Thymus (tissue), 11 donors: ENCODE measurements around the gene GBP2. TPM values are rescaled to one million over a fixed set of nuclear protein-coding genes. Genes with fewer than 3 reads are reported as not detected.

Experiments used
- DNase-seq, 9 donors: peaks; one replicate each; pipeline ENCODE4 v3.0.0-alpha.2; 2013; ENCODE audit warnings: low spot score in 9 of 9, low read depth in 6 of 9, missing footprints in 1 of 9
- H3K27ac ChIP-seq, 2 donors: one replicate each; pipeline ENCODE4 v1.5.1; 2013; ENCODE audit warnings: control low read depth in 1 of 2, low read depth in 1 of 2, low read length in 1 of 2, mild to moderate bottlenecking in 1 of 2, moderate library complexity in 1 of 2
- H3K27me3 ChIP-seq, 2 donors: one replicate each; pipeline ENCODE4 v1.5.1; 2013; ENCODE audit warnings: low read length in 1 of 2; ENCODE audit not compliant: control insufficient read depth in 2 of 2, insufficient read depth in 1 of 2
- H3K36me3 ChIP-seq, 2 donors: one replicate each; pipeline ENCODE4 v1.5.1; 2013; ENCODE audit warnings: low read length in 1 of 2, mild to moderate bottlenecking in 1 of 2, moderate library complexity in 1 of 2; ENCODE audit not compliant: control insufficient read depth in 2 of 2, insufficient read depth in 2 of 2
- H3K4me1 ChIP-seq, 2 donors: one replicate each; pipeline ENCODE4 v1.5.1; 2013; ENCODE audit warnings: low read length in 2 of 2; ENCODE audit not compliant: control insufficient read depth in 2 of 2, insufficient read depth in 2 of 2
- H3K4me3 ChIP-seq, 2 donors: one replicate each; pipeline ENCODE4 v1.5.1; 2013; ENCODE audit warnings: low read length in 2 of 2, control low read depth in 1 of 2, mild to moderate bottlenecking in 1 of 2
- H3K9me3 ChIP-seq, 2 donors: one replicate each; pipeline ENCODE4 v1.5.1; 2013; ENCODE audit warnings: low read length in 1 of 2, mild to moderate bottlenecking in 1 of 2; ENCODE audit not compliant: control insufficient read depth in 2 of 2, insufficient read depth in 1 of 2
- WGBS: extraction: QIAGEN DNeasy Blood & Tissue Kit; methylation state at CpG from one replicate; pipeline ENCODE4 v1.1.7; 2013; 5-methylcytosine and 5-hydroxymethylcytosine counted together
- polyA plus RNA-seq: library from polyadenylated mRNA; stranded (reverse); fragments of 200-250 nt; gene quantifications from one replicate; pipeline ENCODE4 v1.2.3, GENCODE V29; 2013
- total RNA-seq: library from RNA; stranded (reverse); fragments of 120-200 nt; gene quantifications from one replicate; pipeline ENCODE4 v1.2.4, GENCODE V29; 2013
- donor health status: healthy.

GBP2 gene
- total and polyA plus RNA-seq, 2 donors = 60.5 to 88.7 TPM

- Histone ChIP-seq H3K4me1 (no peaks in the 10 kb centered on the region), H3K27ac (peak overlapping the region; percentile 38 to 56), H3K36me3 (no peaks in the 10 kb centered on the region), H3K27me3 (no peaks in the 10 kb centered on the region), H3K4me3 (peak overlapping the region; percentile 35 to 55), H3K9me3 (no peaks in the 10 kb centered on the region)
- 17% methylated on average over 4 of the region's 4 CpGs for WGBS
- peak in 1 of 9 donors; percentile 15 for DNase-seq
Observed at GRCh38 chr1:89064632-89065031, 61.3 kb downstream of the GBP2 start.

- no peaks in the 10 kb centered on the region for H3K9me3 ChIP-seq
- no peaks in the 10 kb centered on the region for H3K36me3 ChIP-seq
- no peak overlapping the region for H3K4me3 ChIP-seq
- WGBS = 96% methylated on average over 3 of the region's 3 CpGs
- no peaks in the 10 kb centered on the region for H3K4me1 ChIP-seq
- DNase-seq = no peak
- H3K27ac ChIP-seq = no peak overlapping the region
- H3K27me3 ChIP-seq = no peaks in the 10 kb centered on the region
Observed at GRCh38 chr1:89063094-89063493, 62.8 kb downstream of the GBP2 start.

GRCh38 chr1:89060091-89060490, 65.8 kb downstream of the GBP2 start:
- no peak overlapping the region for H3K4me3 ChIP-seq
- H3K4me1 ChIP-seq = no peaks in the 10 kb centered on the region
- no peaks in the 10 kb centered on the region for H3K9me3 ChIP-seq
- peaks cover 3% of the 10 kb centered on the region in 2 donors for H3K36me3 ChIP-seq
- 80% methylated on average over 5 of the region's 5 CpGs for WGBS
- no peaks in the 10 kb centered on the region for H3K27me3 ChIP-seq
- H3K27ac ChIP-seq = no peak overlapping the region
- DNase-seq = no peak

Other genes starting within 250 kb of the GBP2 start
- gene GTF2B, start 234.5 kb downstream of the GBP2 start, total RNA-seq = 95.4 TPM
- 49.3 TPM for gene GTF2B, start 234.5 kb downstream of the GBP2 start, polyA plus RNA-seq
- gene KYAT3, start 133.5 kb downstream of the GBP2 start, total RNA-seq = 21.2 TPM
- 34.1 TPM for gene KYAT3, start 133.5 kb downstream of the GBP2 start, polyA plus RNA-seq
- 8.3 TPM for gene RBMXL1, start 133.5 kb downstream of the GBP2 start, total RNA-seq
- 6.3 TPM for gene RBMXL1, start 133.5 kb downstream of the GBP2 start, polyA plus RNA-seq
- 13.2 TPM for gene GBP3, start 103.2 kb downstream of the GBP2 start, total RNA-seq
- 16.2 TPM for gene GBP3, start 103.2 kb downstream of the GBP2 start, polyA plus RNA-seq
- gene GBP1, start 60.9 kb downstream of the GBP2 start, total RNA-seq = 44.1 TPM
- gene GBP1, start 60.9 kb downstream of the GBP2 start, polyA plus RNA-seq = 53.0 TPM
- 0.05 TPM for gene GBP7, start 49.9 kb upstream of the GBP2 start, total RNA-seq
- 0.16 TPM for gene GBP7, start 49.9 kb upstream of the GBP2 start, polyA plus RNA-seq
- gene GBP4, start 72.8 kb upstream of the GBP2 start, total RNA-seq = 14.8 TPM
- 17.9 TPM for gene GBP4, start 72.8 kb upstream of the GBP2 start, polyA plus RNA-seq
- 13.8 TPM for gene GBP5, start 146.7 kb upstream of the GBP2 start, total RNA-seq
- gene GBP5, start 146.7 kb upstream of the GBP2 start, polyA plus RNA-seq = 14.7 TPM
- 0.61 TPM for gene GBP6, start 237.9 kb upstream of the GBP2 start, total RNA-seq
- 1.8 TPM for gene GBP6, start 237.9 kb upstream of the GBP2 start, polyA plus RNA-seq